Neural cell (in vitro differentiated cells): ENCODE results near the gene ANKRD29.

ENCODE experiments used
- POLR2AphosphoS5 ChIP-seq: IDR thresholded peaks from 2 replicates; pipeline ENCODE4 v1.6.1; 2012
- TF ChIP-seq, protein P1 (sequence below): fragments of 450-650 bp; IDR thresholded peaks from 2 replicates; pipeline ENCODE4 v1.5.1; 2014; ENCODE audit warnings: antibody characterized with exemption, mild to moderate bottlenecking, moderate library complexity; ENCODE audit not compliant: poor library complexity, severe bottlenecking

- TF ChIP-seq POLR2AphosphoS5, result no peak
- TF ChIP-seq, protein P1, sequence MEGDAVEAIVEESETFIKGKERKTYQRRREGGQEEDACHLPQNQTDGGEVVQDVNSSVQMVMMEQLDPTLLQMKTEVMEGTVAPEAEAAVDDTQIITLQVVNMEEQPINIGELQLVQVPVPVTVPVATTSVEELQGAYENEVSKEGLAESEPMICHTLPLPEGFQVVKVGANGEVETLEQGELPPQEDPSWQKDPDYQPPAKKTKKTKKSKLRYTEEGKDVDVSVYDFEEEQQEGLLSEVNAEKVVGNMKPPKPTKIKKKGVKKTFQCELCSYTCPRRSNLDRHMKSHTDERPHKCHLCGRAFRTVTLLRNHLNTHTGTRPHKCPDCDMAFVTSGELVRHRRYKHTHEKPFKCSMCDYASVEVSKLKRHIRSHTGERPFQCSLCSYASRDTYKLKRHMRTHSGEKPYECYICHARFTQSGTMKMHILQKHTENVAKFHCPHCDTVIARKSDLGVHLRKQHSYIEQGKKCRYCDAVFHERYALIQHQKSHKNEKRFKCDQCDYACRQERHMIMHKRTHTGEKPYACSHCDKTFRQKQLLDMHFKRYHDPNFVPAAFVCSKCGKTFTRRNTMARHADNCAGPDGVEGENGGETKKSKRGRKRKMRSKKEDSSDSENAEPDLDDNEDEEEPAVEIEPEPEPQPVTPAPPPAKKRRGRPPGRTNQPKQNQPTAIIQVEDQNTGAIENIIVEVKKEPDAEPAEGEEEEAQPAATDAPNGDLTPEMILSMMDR, result no peak
Observed at GRCh38 chr18:23710068-23710527, 47.4 kb upstream of the ANKRD29 start.
